Astrocyte of the spinal cord (primary cell): ENCODE measurements around the gene PLXNA3.

ENCODE experiments used
- DNase-seq: peaks from one replicate; pipeline ENCODE4 v3.0.0; 2011; ENCODE audit warnings: low read depth, low spot score
- H3K4me3 ChIP-seq: 2 replicates; pipeline ENCODE4 v1.5.1; 2011; ENCODE audit warnings: low read depth, mild to moderate bottlenecking, low read length, moderate library complexity
- in situ Hi-C: cut with HindIII; loops from 2 replicates; pipeline ENCODE4 v1.10.0; 2017; ENCODE audit warnings: low sequenced_read_pairs
- TF ChIP-seq, protein P1 (sequence below): IDR thresholded peaks from 2 replicates; pipeline ENCODE4 v1.5.1; 2012; ENCODE audit warnings: low read depth, mild to moderate bottlenecking, low read length, inconsistent platforms

PLXNA3 gene

DNA sequence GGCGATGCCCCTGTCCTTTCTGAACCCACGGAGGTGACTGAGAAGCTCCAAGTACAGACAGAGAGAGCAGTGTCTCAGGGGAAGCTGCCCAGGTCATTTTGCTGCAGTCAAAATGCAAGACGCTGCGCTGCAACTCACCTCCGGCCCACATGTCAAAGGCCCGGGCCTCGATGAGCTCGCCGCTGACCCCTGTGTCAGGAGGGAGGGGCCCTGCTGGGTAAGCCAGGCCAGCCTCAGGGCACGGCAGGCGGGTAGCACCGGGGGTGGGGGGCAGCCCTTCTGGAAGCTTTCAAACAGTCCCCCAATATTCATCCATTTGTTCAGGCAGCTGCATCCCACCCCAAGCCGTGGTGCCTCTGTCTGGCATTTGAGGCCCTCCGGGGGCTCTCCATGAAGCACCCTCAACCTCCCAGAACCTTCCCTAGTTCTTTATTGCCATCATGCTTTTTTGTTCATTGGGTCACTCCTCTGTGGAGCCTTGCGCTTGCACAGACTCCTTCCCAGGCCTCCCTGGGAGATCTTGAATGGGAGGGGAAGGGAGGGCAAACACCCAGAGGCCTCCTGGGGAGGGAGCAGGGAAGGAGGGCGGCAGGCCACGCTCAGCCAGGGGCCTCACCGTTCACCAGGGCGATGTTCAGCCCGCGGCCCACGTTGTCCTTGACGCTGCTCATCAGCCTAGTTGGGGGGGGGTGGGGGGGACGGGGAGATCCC, 49.7 kb downstream of the PLXNA3 start:
- in situ Hi-C loops = no loop called here
- no peak overlapping the region for H3K4me3 ChIP-seq
- no peak for DNase-seq
- TF ChIP-seq, protein P1, sequence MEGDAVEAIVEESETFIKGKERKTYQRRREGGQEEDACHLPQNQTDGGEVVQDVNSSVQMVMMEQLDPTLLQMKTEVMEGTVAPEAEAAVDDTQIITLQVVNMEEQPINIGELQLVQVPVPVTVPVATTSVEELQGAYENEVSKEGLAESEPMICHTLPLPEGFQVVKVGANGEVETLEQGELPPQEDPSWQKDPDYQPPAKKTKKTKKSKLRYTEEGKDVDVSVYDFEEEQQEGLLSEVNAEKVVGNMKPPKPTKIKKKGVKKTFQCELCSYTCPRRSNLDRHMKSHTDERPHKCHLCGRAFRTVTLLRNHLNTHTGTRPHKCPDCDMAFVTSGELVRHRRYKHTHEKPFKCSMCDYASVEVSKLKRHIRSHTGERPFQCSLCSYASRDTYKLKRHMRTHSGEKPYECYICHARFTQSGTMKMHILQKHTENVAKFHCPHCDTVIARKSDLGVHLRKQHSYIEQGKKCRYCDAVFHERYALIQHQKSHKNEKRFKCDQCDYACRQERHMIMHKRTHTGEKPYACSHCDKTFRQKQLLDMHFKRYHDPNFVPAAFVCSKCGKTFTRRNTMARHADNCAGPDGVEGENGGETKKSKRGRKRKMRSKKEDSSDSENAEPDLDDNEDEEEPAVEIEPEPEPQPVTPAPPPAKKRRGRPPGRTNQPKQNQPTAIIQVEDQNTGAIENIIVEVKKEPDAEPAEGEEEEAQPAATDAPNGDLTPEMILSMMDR = no peak

DNA sequence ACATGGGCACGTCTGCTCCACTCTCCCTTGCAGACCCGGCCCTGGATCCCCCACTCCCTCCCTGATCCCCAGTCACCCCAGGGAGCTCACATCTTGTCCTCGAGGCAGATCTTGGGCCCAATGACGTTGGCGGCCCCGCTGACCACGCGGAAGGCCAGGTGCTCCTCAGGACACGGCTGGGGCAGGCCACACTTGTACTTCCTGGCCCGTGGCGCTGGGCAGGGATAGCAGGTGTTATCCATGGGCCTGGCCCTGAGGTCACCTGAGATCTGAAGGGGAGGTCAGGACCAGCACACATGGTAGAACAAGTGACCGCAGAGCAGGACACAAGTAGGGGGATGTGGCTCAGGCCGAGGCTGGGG, 50.3 kb downstream of the PLXNA3 start:
- TF ChIP-seq, protein P1 = no peak
- H3K4me3 ChIP-seq = no peak overlapping the region
- no peak for DNase-seq
- in situ Hi-C loops = no loop called here

DNA sequence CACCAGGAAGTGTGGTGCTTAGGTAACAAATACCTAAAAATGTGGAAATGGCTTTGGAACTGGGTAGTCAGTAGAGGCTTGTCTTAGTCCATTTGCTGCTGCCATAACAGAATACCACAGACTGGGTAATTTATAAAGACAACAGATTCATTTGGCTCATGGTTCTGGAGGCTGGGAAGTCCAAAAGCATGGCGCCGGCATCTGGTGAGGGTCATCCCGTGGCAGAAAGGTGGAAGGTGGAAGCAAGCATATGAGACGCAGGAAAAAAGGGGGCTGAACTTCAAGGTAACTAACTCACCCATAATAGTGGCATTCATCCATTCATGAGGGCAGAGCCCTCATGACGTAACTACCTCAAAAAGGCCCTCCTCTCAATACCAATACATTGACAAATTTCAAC, 51.4 kb downstream of the PLXNA3 start:
- no peak overlapping the region for H3K4me3 ChIP-seq
- DNase-seq = no peak
- TF ChIP-seq, protein P1 = no peak
- in situ Hi-C loops = no loop called here

DNA sequence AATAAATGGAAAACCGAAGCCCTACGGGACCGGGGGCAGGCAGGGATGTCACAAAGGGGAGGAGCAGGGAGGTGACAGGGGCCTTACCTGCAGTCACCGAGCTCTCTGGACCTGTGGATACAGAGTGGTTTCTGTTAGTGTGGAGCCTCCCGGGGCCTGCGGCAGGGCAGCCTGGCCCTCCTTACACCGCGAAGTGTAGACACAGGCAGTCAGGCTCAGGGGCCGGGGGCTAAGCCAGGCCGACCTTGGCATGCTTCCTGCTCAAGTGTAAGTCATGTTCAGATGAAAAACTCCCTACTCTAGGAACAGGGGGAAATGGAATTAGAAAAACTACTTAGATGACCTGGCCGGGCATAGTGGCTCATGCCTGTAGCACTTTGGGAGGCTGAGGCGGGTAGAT, 53.7 kb downstream of the PLXNA3 start:
- H3K4me3 ChIP-seq = no peak overlapping the region
- TF ChIP-seq, protein P1 = no peak
- in situ Hi-C loops = no loop called here
- DNase-seq = no peak

DNA sequence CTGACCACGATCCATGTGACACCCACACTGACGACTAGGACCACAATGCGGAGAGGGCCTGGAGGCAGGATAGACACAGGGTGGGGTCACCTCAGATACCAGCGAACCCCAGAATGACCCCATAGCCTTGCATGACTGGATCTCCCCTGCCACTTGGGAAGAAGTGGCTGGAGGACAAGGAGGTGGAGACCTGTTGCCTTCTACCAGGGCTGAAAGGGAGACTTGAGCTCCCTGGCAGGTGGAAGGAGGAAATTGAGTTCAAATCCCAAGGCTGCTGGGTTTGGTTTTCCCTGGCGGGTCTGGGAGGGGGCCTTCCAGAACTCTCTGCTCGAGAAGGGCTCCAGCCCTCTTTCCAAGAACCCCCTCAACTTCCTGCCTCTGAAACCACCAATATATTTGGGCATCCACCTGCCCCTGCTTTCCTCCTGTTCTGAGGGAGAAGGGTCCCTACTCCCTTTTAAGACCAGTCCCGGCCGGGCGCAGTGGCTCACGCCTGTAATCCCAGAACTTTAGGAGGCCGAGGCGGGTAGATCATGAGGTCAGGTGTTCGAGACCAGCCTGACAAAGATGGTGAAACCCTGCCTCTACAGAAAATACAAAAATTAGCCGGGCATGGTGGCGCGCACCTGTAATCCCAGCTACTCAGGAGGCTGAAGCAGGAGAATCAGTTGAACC, 54.9 kb downstream of the PLXNA3 start:
- H3K4me3 ChIP-seq = no peak overlapping the region
- no peak for DNase-seq
- in situ Hi-C loops = no loop called here
- TF ChIP-seq, protein P1 = no peak

DNA sequence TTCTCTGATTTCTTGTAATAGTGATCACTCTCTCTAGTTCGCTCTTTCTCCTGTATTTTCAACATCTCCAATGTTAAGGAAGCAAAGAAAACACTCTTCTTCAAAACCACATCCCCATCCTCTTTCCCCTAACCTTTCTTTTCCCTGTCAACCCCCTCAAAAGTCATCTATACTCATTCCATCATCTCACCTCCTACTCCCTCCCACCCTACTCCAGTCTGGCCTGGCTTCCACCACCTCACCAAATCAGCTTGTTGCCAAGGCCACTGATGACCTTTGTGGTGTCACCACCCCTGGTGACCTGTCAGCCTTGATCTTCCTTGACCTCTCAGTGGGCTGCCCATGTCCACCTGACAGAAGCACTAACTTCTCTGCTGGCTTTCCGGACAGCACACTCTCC, 55.6 kb downstream of the PLXNA3 start:
- H3K4me3 ChIP-seq = no peak overlapping the region
- in situ Hi-C loops = no loop called here
- no peak for DNase-seq
- TF ChIP-seq, protein P1 = no peak
